GM12801 (cell line): ENCODE data around the gene SH2D5.

Experiments used
- CTCF ChIP-seq: IDR thresholded peaks from one replicate; pipeline ENCODE4 v1.5.1; 2011; ENCODE audit warnings: control low read depth; ENCODE audit not compliant: insufficient read length; ENCODE audit errors: extremely low read depth

SH2D5 gene

GRCh38 chr1:20723159-20723536 lies 9.4 kb downstream of the SH2D5 start:
- no peak for TF ChIP-seq CTCF

- TF ChIP-seq CTCF, result no peak
Measured at GRCh38 chr1:20721117-20722061, 11.1 kb downstream of the SH2D5 start.

- TF ChIP-seq CTCF, result no peak
Measured at GRCh38 chr1:20720631-20721091, 11.8 kb downstream of the SH2D5 start.

- no peak for TF ChIP-seq CTCF
Measured at GRCh38 chr1:20719871-20720620, 12.5 kb downstream of the SH2D5 start.

- TF ChIP-seq CTCF, result no peak
Measured at GRCh38 chr1:20719261-20719660, 13.2 kb downstream of the SH2D5 start.

- no peak for TF ChIP-seq CTCF
Measured at GRCh38 chr1:20717452-20718342, 14.8 kb downstream of the SH2D5 start, which contains the start of gene KIF17. Gene KIF17, minus strand, starts transcription at chr1:20718007. Its CDS starts 301 bp downstream, at chr1:20717706.

- TF ChIP-seq CTCF, result no peak
Measured at GRCh38 chr1:20716232-20716631, 16.3 kb downstream of the SH2D5 start.
